Activated naive CD4-positive, alpha-beta T cell treated with anti-CD3 and anti-CD28 coated beads, Interleukin-2, amount 50 U/mL, for 24 hours (primary cell): Measurements from ENCODE around the gene CNN2.
A peak's percentile ranks its signal among the peaks of the same experiment; 100 is the strongest.
"Not testable (repeated sequence)": the region's sequence is repeated elsewhere in the genome, so short reads cannot be mapped to it uniquely, and the experiment has no call there.

ENCODE experiments used
- H3K27ac Mint-ChIP-seq: one replicate; pipeline ENCODE4 v1.8.0; 2021; ENCODE audit warnings: mild to moderate bottlenecking, mixed read lengths
- H3K27me3 Mint-ChIP-seq: one replicate; pipeline ENCODE4 v1.8.0; 2021; ENCODE audit warnings: mixed read lengths
- H3K36me3 Mint-ChIP-seq: one replicate; pipeline ENCODE4 v1.8.0; 2021; ENCODE audit warnings: mixed read lengths
- H3K4me1 Mint-ChIP-seq: one replicate; pipeline ENCODE4 v1.8.0; 2021; ENCODE audit warnings: mixed read lengths
- H3K4me3 Mint-ChIP-seq: one replicate; pipeline ENCODE4 v1.8.0; 2021; ENCODE audit warnings: mild to moderate bottlenecking, mixed read lengths
- H3K9me3 Mint-ChIP-seq: one replicate; pipeline ENCODE4 v1.8.0; 2021; ENCODE audit warnings: mixed read lengths

The CNN2 gene

DNA sequence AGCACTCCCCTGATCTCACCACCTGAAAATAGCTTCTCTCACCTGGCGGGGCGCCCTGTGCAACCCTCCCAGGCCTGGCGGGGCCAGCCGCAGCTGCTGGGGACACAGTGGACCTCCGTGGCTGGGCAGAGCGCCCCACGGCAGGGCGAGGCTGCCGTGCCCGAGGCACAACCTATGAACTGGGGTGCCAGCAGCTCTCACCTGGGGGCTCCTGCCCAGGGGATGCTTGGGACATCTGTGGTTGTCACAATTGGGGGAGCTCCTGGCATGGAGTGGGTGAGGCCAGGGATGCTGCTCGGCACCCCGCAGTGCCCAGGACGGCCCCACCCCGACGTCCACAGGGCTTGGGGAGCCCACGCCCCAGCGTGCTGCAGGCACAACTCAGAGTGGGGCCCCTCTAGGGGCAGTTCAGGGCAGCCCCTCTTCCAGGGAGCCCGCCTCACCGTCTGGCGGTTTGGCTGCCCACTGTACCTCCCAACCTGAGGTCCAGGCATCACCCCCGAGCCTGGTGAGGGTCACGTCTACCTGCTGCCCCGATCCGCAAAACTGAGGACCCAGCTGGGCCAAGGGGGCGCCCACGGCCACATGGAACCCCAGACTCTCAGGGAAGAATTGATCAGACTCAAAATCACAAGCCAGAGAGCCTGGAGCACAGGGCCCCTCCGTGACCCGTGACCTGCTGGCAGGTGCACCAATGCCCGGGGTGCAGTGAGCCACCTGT is 11.2 kb upstream of the CNN2 start:
- Mint-ChIP-seq H3K27me3 (no peaks in the 10 kb centered on the region), H3K4me1 (peaks cover 29% of the 10 kb centered on the region), H3K9me3 (no peaks in the 10 kb centered on the region), H3K4me3 (no peak overlapping the region), H3K27ac (no peak overlapping the region), H3K36me3 (no peaks in the 10 kb centered on the region)

DNA sequence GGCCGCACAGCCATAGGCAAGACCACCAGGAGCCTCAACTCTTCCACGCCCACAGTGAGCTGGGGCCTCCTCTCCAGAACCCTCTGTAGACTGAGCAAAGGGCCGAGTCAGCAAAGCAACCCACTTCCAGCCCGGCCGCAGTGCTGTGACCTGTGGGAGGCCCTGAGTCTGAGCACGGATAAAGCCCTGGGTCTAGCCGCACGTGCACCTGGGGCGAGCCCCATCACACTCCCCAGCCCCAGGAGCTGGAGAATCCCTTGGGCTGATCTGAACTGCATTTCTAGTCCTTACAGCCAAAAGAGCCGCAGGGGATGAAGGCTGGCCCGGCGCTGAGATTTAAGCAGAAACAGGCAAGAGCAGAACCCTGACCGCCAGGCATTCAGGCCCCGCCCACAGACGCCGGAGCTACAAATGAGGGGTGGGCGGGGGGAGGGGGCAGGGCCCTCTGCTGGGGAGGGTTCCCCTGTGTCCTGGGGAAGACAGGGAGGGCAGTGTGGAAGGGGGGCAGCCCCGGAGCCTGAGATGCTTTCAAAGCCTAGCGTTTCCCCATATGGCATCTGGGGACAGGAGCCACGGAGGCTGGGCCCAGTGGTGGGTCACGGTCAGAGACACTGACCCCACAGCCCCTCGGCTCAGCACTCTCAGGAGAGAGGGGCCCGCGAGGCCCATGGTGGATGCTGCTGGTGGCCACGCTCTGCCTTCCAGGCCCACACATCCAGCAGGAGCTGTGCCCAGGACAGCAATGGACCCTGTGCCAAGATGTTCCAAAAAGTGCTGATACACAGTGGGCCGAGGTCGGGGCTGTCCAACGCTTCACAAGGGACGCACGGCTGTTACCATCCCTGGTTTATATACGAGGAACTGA is 10.4 kb upstream of the CNN2 start:
- Mint-ChIP-seq H3K4me1 (peaks cover 29% of the 10 kb centered on the region), H3K4me3 (peak overlapping the region; percentile 39), H3K27ac (no peak overlapping the region), H3K36me3 (no peaks in the 10 kb centered on the region), H3K9me3 (no peaks in the 10 kb centered on the region), H3K27me3 (no peaks in the 10 kb centered on the region)

DNA sequence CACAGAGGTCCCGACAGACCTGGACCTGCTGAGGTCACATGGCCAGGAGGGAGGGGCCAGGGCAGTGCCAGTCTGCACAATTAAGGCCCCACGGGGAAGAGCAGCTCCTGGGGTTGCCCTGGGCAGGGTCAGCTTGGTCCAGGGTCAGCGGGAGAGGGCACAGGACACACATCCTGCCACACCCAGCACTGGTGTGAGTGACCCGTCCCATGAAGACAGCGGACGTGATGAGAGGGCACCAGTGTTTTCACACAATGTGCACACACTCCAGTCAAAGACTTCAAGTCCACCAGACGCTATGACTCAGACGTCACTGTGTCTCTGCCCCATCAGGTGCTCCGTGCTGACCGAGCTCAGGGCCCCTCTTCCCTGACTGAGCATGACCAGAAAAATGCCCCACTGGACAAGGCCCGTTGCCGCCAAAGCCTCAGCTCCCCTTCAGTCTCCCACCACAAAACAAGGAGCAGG is 9.7 kb upstream of the CNN2 start:
- Mint-ChIP-seq H3K4me1 (peaks cover 31% of the 10 kb centered on the region), H3K36me3 (no peaks in the 10 kb centered on the region), H3K4me3 (peak overlapping the region; percentile 59), H3K9me3 (no peaks in the 10 kb centered on the region), H3K27me3 (no peaks in the 10 kb centered on the region), H3K27ac (no peak overlapping the region)

DNA sequence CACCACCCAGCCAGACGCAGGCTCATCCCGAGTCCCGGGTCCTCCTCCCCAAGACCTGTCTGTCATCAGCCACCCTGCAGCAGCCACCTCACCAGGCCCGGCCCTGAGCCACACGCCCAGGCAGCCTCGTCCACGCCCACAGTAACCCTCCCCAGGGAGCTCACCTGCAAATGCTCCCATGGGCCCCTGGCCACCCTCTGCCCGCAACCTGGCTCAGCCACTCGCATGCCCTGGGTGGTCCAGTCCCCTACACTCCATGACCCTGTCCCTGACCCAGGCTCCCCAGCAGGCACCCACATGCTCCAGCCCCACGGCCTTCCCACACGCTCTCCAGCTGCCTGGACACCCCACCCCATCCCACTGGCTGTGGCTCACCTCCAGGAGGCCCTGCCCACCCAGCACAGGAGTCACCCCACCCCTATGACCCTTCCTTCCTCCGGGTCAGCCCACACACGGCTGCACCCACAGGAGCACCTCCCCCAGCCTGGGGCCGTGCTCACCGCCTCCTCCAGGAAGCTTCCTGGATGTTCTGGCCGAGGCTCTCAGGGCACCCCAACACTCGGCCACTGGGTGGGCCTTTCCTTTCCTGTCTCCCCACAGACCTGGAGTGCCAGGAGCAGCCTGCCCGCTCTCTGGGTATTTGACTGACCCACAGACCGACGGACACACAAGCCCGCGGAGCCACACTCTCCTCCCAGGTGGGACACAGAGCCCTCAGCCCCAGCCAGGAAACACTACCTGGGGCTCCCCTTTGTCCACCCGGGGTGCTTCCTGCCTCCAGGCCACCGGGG is 9.1 kb upstream of the CNN2 start:
- Mint-ChIP-seq H3K4me1 (peaks cover 33% of the 10 kb centered on the region), H3K27me3 (no peaks in the 10 kb centered on the region), H3K27ac (no peak overlapping the region), H3K4me3 (peak overlapping the region; percentile 91), H3K9me3 (no peaks in the 10 kb centered on the region), H3K36me3 (no peaks in the 10 kb centered on the region)

DNA sequence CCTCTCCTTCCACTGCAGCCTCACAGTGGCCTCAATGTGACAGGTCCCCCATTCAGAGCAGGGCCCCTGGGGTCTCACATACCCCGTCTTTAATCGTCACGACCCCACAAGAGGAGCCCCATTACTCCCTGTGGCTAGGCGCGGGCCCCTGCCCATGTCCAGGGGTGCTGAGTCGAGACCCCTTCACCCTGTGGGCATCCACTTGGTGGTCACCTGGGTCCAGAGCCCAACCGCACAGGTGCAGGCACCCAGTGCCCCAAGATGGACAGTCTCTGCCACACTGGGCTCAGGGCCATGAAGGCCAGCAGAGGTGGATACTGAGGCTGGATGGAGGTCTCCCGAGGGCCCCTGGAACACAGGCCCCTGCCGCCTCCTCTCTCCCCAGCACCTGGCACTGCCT is 8.5 kb upstream of the CNN2 start:
- Mint-ChIP-seq H3K36me3 (no peaks in the 10 kb centered on the region), H3K27ac (no peak overlapping the region), H3K4me1 (peaks cover 33% of the 10 kb centered on the region), H3K27me3 (no peaks in the 10 kb centered on the region), H3K4me3 (peak overlapping the region; percentile 91), H3K9me3 (no peaks in the 10 kb centered on the region)

DNA sequence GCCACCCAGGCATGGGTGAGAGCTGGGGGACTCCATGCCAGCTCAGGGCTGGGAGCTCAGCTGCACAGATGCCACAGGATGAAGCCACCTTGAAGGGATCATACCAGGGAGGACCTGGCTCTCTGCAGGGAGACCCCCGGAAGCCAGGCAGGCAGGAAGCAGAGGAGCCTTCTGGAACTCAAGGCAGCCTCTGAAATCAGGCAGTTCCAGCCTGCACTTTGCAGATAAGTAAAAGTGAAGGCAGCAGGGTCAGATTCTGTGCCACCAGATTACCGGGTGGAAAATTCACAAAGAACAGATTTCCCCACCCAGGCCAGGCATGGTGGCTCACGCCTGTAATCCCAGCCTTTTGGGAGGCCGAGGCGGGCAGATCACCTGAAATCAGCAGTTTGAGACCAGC is 8.0 kb upstream of the CNN2 start:
- Mint-ChIP-seq H3K36me3 (no peaks in the 10 kb centered on the region), H3K27me3 (no peaks in the 10 kb centered on the region), H3K27ac (peak overlapping the region; percentile 30), H3K9me3 (no peaks in the 10 kb centered on the region), H3K4me3 (peak overlapping the region; percentile 91), H3K4me1 (peaks cover 33% of the 10 kb centered on the region)

DNA sequence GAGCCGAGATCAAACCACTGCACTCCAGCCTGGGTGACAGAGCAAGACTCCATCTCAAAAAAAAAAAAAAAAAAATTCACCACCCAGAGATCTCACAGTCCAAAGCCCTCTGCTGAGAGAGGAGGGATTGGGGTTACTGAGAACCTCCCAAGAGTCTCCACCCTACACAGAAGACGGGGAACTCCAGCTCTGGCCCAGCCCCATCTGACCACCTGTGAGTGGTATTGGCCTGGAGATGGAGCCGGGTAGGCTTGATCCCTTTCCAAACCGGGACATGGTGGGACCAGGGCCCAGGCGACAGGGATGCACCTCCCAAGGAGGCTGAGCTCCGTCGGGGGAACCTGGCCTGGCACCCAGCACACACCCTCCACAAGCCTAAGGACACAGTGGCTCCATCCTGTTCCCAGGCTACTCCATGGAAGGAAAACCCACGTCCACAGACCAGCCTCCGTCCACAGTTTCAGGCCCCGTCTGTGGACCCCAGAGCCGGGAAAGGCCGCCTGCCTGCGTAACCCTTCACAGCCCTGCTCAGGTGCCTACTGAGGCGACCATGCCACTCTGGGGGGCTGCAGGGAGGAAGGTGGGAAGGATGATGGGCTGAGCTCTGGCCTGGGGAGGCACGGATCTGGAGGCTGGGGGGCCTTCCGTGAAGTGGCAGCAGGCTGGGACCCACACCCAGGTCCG is 7.3 kb upstream of the CNN2 start:
- peak overlapping the region; percentile 91 for H3K4me3 Mint-ChIP-seq
- H3K36me3 Mint-ChIP-seq: no peaks in the 10 kb centered on the region
- H3K4me1 Mint-ChIP-seq: peaks cover 33% of the 10 kb centered on the region
- H3K27me3 Mint-ChIP-seq: no peaks in the 10 kb centered on the region
- peak overlapping the region; percentile 30 for H3K27ac Mint-ChIP-seq
- no peaks in the 10 kb centered on the region for H3K9me3 Mint-ChIP-seq

DNA sequence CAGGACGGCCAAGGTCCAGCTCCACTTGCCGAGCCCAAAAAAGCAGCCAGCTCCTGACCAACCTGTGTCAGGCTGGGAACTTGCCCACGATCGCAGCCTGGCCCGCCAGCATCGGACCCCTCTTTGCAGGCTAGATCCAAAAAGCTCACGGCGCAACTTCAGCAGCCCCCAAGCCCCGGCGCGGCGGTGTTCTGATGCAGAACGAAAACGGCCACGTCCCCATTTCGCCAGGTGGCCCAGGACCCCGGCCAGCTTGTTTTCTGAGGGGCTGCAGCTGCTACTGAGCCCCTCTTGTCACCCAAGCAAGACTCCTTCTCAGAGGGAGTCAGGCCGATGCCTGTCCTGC is 6.8 kb upstream of the CNN2 start:
- peaks cover 33% of the 10 kb centered on the region for H3K4me1 Mint-ChIP-seq
- peak overlapping the region; percentile 91 for H3K4me3 Mint-ChIP-seq
- no peaks in the 10 kb centered on the region for H3K36me3 Mint-ChIP-seq
- no peaks in the 10 kb centered on the region for H3K9me3 Mint-ChIP-seq
- no peaks in the 10 kb centered on the region for H3K27me3 Mint-ChIP-seq
- peak overlapping the region; percentile 85 for H3K27ac Mint-ChIP-seq

DNA sequence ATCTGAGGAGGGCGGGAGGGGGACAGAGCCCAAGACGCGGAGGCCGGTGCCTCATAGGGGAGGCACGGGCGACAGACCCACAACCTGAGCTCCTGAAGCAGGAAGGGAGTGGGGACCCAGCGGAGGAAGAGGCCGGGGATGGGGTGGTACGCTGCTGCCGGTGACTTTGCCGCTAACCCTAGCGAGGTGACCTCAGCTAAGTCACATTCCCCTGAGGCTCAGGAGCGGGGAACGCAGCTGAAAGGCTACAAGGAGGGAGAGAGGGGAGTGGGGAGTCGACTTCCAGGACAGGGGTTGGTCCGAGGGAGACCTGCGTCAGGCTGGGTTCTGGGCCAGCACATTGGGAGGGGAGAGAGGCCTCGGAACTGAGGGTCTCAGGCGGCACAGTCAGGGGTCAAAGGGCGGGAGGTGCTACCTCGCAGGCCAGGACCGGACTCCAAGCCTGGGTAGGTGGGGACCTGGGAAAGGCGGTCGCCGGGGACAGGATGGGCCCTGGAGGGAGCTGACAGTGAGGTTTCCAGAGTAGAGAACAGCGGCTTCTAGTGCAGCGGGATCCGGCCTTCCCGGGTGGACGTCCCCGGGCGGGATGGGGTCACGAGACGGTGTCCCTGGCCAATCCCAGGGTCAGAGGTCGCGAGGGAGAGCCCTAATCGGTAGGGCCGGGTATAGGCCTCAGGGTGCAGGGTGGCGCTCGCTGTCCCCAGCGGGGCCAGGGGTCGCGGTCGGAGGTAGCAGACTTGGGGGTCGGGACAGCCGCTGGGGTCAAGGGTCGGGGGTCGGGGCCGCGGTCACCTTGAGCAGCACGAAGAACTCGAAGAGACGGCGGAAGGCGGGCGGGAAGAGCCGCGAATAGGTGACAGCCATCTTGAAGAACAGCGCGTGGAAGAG is 6.2 kb upstream of the CNN2 start:
- no peaks in the 10 kb centered on the region for H3K36me3 Mint-ChIP-seq

DNA sequence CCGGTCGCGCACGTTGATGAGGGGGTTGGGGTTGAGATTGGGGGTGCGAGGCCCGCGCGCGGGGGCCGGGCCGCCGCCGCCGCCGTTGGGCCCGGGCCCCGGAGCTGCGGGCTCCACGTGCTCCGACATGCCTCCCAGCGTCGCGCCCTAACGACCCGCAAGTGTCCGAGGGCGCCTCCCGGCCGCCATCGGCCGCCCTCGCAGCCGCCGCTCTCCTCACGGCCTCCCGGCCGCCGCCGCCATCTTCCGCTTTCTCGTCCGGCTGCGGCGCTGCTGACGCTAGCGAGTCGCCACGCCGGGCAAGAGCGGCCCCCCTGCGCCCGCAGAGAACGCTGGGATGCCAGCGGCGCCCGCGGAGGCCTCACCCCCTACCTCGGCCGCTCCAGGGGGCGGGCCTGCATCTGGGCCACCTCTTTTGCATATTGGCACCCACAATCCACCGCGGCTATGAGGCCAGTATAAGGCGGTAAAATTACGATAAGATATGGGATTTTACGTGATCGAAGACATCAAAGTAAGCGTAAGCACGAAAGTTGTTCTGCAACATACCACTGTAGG is 5.5 kb upstream of the CNN2 start, which contains the start of gene TMEM259:
Gene TMEM259 (minus strand): TSS at position 256 of the 558 bp plus-strand sequence. CDS start 127 bp downstream, at position 129.
- Mint-ChIP-seq H3K27ac (peak within 1 kb of the TSS; percentile 99), H3K9me3 (no peaks in the 10 kb centered on the region), H3K36me3 (no peaks in the 10 kb centered on the region), H3K4me3 (peak within 1 kb of the TSS; percentile 91), H3K4me1 (peaks cover 34% of the 10 kb centered on the region), H3K27me3 (no peaks in the 10 kb centered on the region)

More for the DNA sequence above, 6.2 kb upstream of the CNN2 start:
- Mint-ChIP-seq H3K4me3 (peak overlapping the region; percentile 91), H3K9me3 (no peaks in the 10 kb centered on the region), H3K27me3 (no peaks in the 10 kb centered on the region), H3K4me1 (peaks cover 33% of the 10 kb centered on the region), H3K27ac (peak overlapping the region; percentile 85)

DNA sequence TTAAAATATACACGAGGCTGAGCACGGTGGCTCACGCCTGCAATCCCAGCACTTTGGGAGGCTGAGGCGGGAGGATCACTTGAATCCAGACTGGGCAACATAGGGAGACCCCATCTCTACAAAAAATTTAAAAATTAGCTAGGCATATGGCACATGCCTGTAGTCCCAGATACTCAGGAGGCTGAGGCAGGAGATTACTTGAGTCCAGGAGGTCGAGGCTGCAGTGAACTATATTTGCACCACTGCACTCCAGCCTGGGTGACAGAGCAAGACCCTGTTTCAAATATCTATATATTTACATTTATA is 2.6 kb upstream of the CNN2 start:
- Mint-ChIP-seq H3K4me1 (peaks cover 15% of the 10 kb centered on the region), H3K27ac (peak overlapping the region; percentile 65)
- H3K36me3 Mint-ChIP-seq, H3K27me3 Mint-ChIP-seq, H3K9me3 Mint-ChIP-seq, H3K4me3 Mint-ChIP-seq: not testable (repeated sequence)

DNA sequence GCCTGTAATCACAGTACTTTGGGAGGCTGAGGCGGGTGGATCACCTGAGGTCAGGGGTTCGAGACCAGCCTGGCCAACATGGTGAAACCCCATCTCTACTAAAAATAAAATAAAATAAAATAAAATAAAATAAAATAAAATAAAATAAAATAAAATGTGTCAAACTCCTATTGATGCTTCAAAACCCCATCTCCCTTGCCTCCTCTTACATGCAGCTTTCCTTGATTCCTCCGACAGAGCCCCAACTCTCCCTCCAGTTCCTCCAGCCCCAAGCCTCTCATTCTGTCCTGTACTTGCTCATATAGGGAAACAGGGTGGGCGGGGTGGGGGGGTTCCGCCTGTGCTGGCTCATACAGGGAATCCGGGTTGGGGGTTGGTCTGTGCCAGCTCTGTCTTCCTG is 1.3 kb upstream of the CNN2 start:
- not testable (repeated sequence) for H3K4me3 Mint-ChIP-seq, H3K36me3 Mint-ChIP-seq, H3K27me3 Mint-ChIP-seq, H3K9me3 Mint-ChIP-seq
- Mint-ChIP-seq H3K4me1 (peaks cover 18% of the 10 kb centered on the region), H3K27ac (peak overlapping the region; percentile 2)

DNA sequence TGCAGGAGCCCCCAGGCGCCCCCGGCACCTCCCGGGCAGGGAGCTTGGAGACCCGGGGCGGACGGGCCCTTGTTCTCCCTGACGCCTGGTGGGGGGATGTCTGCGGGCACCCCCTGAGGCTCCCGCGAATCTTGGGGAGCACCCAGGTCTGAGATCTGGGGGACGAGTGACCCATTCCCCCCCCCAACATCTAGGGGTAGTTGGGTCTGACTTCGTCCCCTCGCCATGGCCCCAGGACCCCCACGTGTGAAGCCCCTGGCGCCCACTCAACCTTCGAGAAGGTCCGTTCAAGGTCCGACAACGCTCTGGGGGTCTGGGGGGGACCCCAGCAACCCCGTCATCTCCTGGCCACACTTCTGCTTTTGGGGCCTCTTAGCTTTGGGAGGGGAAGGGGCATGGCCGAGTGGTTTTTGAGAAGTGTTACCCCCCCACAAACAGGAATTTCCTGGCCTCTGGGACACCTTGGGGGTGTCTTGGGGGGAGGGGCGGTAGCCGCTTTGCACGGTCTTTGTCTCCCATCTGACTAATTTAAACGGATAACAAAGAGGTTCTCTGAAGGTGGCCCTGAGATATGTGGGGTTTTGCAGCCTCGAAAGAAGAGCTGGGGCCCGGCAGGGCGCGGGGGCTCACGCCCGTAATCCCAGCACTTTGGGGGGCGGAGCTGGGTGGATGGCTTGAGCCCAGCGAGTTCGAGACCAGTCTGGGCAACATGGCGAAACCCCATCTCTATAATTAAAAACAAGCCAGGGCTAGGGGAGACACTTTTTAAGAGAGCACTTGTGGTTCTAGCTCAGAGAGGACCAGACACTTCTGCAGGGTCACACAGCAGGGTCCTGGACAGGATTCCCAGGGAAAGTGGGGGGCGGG is 608 bp downstream of the CNN2 start:
- peaks cover 24% of the 10 kb centered on the region for H3K4me1 Mint-ChIP-seq

More for the DNA sequence above, 608 bp downstream of the CNN2 start:
- no peaks in the 10 kb centered on the region for H3K9me3 Mint-ChIP-seq
- peak overlapping the region; percentile 92 for H3K4me3 Mint-ChIP-seq
- peaks cover 2% of the 10 kb centered on the region for H3K36me3 Mint-ChIP-seq
- peak overlapping the region; percentile 84 for H3K27ac Mint-ChIP-seq
- no peaks in the 10 kb centered on the region for H3K27me3 Mint-ChIP-seq
